GM21576 (cell line): Measurements from ENCODE around the gene CFAP54.
A peak's percentile ranks its signal among the peaks of the same experiment; 100 is the strongest.
"Not testable (repeated sequence)": the region's sequence is repeated elsewhere in the genome, so short reads cannot be mapped to it uniquely, and the experiment has no call there.

ENCODE experiments used
- ATAC-seq: cut with Tn5 transposase; IDR thresholded peaks from one replicate; pipeline ENCODE4 v1.9.1; 2021; ENCODE audit warnings: mild to moderate bottlenecking, moderate library complexity; ENCODE audit not compliant: unreplicated experiment

Gene CFAP54

GRCh38 chr12:96617178-96617577 is 127.8 kb downstream of the CFAP54 start:
- no peak for ATAC-seq

GRCh38 chr12:96623155-96623554 is 133.8 kb downstream of the CFAP54 start:
- ATAC-seq: no peak

- ATAC-seq: no peak
Observed at GRCh38 chr12:96623656-96624217, 134.4 kb downstream of the CFAP54 start.

- no peak for ATAC-seq
Observed at GRCh38 chr12:96635844-96636243, 146.5 kb downstream of the CFAP54 start.

GRCh38 chr12:96636895-96637294 is 147.5 kb downstream of the CFAP54 start:
- ATAC-seq: no peak

GRCh38 chr12:96648923-96649322 is 159.5 kb downstream of the CFAP54 start:
- no peak for ATAC-seq

- no peak for ATAC-seq
Observed at GRCh38 chr12:96652870-96653269, 163.5 kb downstream of the CFAP54 start.

- no peak for ATAC-seq
Observed at GRCh38 chr12:96658075-96658474, 168.7 kb downstream of the CFAP54 start.

- no peak for ATAC-seq
Observed at GRCh38 chr12:96669786-96670185, 180.4 kb downstream of the CFAP54 start.

- no peak for ATAC-seq
Observed at GRCh38 chr12:96670334-96670899, 181.0 kb downstream of the CFAP54 start.

GRCh38 chr12:96675519-96675918 is 186.1 kb downstream of the CFAP54 start:
- not testable (repeated sequence) for ATAC-seq

GRCh38 chr12:96677363-96677762 is 188.0 kb downstream of the CFAP54 start:
- ATAC-seq: no peak

GRCh38 chr12:96687719-96688118 is 198.3 kb downstream of the CFAP54 start:
- ATAC-seq: no peak

GRCh38 chr12:96698521-96698920 is 209.1 kb downstream of the CFAP54 start:
- ATAC-seq: no peak

- no peak for ATAC-seq
Observed at GRCh38 chr12:96698965-96699364, 209.6 kb downstream of the CFAP54 start.

GRCh38 chr12:96701856-96702255 is 212.5 kb downstream of the CFAP54 start:
- no peak for ATAC-seq

GRCh38 chr12:96710127-96710745 is 220.9 kb downstream of the CFAP54 start:
- ATAC-seq: no peak

GRCh38 chr12:96711364-96711763 is 222.0 kb downstream of the CFAP54 start:
- no peak for ATAC-seq

- no peak for ATAC-seq
Observed at GRCh38 chr12:96714199-96714598, 224.8 kb downstream of the CFAP54 start.

- ATAC-seq: peak; percentile 94
Observed at GRCh38 chr12:96719660-96720362, 230.4 kb downstream of the CFAP54 start.

GRCh38 chr12:96720363-96720705 is 231.0 kb downstream of the CFAP54 start:
- peak; percentile 56 for ATAC-seq

- not testable (repeated sequence) for ATAC-seq
Observed at GRCh38 chr12:96729466-96729865, 240.1 kb downstream of the CFAP54 start.
